Astrocyte (in vitro differentiated cells and primary cell): ENCODE measurements around the gene TSC2. TPM values are rescaled to one million over a fixed set of nuclear protein-coding genes. Genes with fewer than 3 reads are reported as not detected.
"Not testable (repeated sequence)": the region's sequence is repeated elsewhere in the genome, so short reads cannot be mapped to it uniquely, and the experiment has no call there.

ENCODE experiments used
- DNase-seq: peaks from one replicate; pipeline ENCODE4 v3.0.0-alpha.2; 2010; ENCODE audit warnings: low read depth
- FAIRE-seq: peaks from 2 replicates; lab custom pipeline; 2011; peaks lifted over from hg19 to GRCh38; lab: Jason Lieb, UNC
- H2AFZ ChIP-seq: 2 replicates; pipeline ENCODE4 v1.6.0; 2012; ENCODE audit warnings: low read depth, low read length, inconsistent platforms
- H3K27ac ChIP-seq: 2 replicates; pipeline ENCODE4 v1.5.1; 2011; ENCODE audit warnings: low read depth, low read length, inconsistent platforms
- H3K27me3 ChIP-seq: 2 replicates; pipeline ENCODE4 v1.6.0; 2011; ENCODE audit warnings: low read length, inconsistent platforms; ENCODE audit not compliant: insufficient read depth
- H3K36me3 ChIP-seq: 2 replicates; pipeline ENCODE4 v1.5.1; 2011; ENCODE audit warnings: low read length, inconsistent platforms; ENCODE audit not compliant: insufficient read depth
- H3K4me1 ChIP-seq: 2 replicates; pipeline ENCODE4 v1.5.1; 2011; ENCODE audit warnings: low read length, inconsistent platforms; ENCODE audit not compliant: insufficient read depth
- H3K4me2 ChIP-seq: 2 replicates; pipeline ENCODE4 v1.6.0; 2012; ENCODE audit warnings: low read length, inconsistent platforms
- H3K4me3 ChIP-seq: 2 replicates; pipeline ENCODE4 v1.5.1; 2011; ENCODE audit warnings: low read depth, mild to moderate bottlenecking, low read length, inconsistent platforms; ENCODE audit not compliant: insufficient read depth
- H3K79me2 ChIP-seq: 2 replicates; pipeline ENCODE4 v1.6.0; 2012; ENCODE audit warnings: mild to moderate bottlenecking, low read length, inconsistent platforms; ENCODE audit not compliant: insufficient read depth
- H3K9ac ChIP-seq: 2 replicates; pipeline ENCODE4 v1.6.0; 2012; ENCODE audit warnings: mild to moderate bottlenecking, low read length, inconsistent platforms
- H3K9me3 ChIP-seq: 2 replicates; pipeline ENCODE4 v1.5.1; 2012; ENCODE audit warnings: low read depth, mild to moderate bottlenecking, low read length, inconsistent platforms; ENCODE audit not compliant: insufficient read depth
- H4K20me1 ChIP-seq: 2 replicates; pipeline ENCODE4 v1.6.0; 2012; ENCODE audit warnings: low read length, inconsistent platforms; ENCODE audit not compliant: insufficient read depth
- H3K27ac Mint-ChIP-seq: one replicate; pipeline ENCODE4 v1.8.0; 2021; ENCODE audit warnings: mild to moderate bottlenecking, mixed read lengths; ENCODE audit not compliant: unreplicated experiment
- H3K27me3 Mint-ChIP-seq: one replicate; pipeline ENCODE4 v1.8.0; 2021; ENCODE audit warnings: low read depth, mixed read lengths; ENCODE audit not compliant: unreplicated experiment
- H3K36me3 Mint-ChIP-seq: one replicate; pipeline ENCODE4 v1.8.0; 2021; ENCODE audit warnings: low read depth, mixed read lengths; ENCODE audit not compliant: unreplicated experiment
- H3K4me1 Mint-ChIP-seq: one replicate; pipeline ENCODE4 v1.8.0; 2021; ENCODE audit warnings: low read depth, mixed read lengths; ENCODE audit not compliant: unreplicated experiment
- H3K4me3 Mint-ChIP-seq: one replicate; pipeline ENCODE4 v1.8.0; 2021; ENCODE audit warnings: mild to moderate bottlenecking, moderate library complexity, mixed read lengths; ENCODE audit not compliant: unreplicated experiment
- H3K9me3 Mint-ChIP-seq: one replicate; pipeline ENCODE4 v1.8.0; 2021; ENCODE audit warnings: mild to moderate bottlenecking, mixed read lengths; ENCODE audit not compliant: unreplicated experiment
- CTCF ChIP-seq: IDR thresholded peaks from 2 replicates; pipeline ENCODE4 v1.5.1; 2011; ENCODE audit warnings: low read depth, mild to moderate bottlenecking, inconsistent platforms, low read length, moderate library complexity; ENCODE audit not compliant: insufficient read depth
- EZH2 ChIP-seq: IDR thresholded peaks from 2 replicates; pipeline ENCODE4 v1.6.1; 2012; ENCODE audit warnings: mild to moderate bottlenecking, low read length, inconsistent platforms; ENCODE audit not compliant: insufficient read depth
- total RNA-seq: library from RNA; stranded (reverse); gene quantifications from 2 replicates; pipeline ENCODE4 v1.2.1, GENCODE V29; 2021

The TSC2 gene
- total RNA-seq, 1 donor from 2014 or later, result 89.5 TPM

- no peak for DNase-seq
- no peak overlapping the region for H3K4me3 Mint-ChIP-seq
- H3K9me3 ChIP-seq, result no peaks in the 10 kb centered on the region
- no peak overlapping the region for H3K27ac Mint-ChIP-seq
- no peaks in the 10 kb centered on the region for H3K27me3 Mint-ChIP-seq
- no peak overlapping the region for H3K4me2 ChIP-seq
- H4K20me1 ChIP-seq, result peaks cover 18% of the 10 kb centered on the region
- no peaks in the 10 kb centered on the region for H3K36me3 Mint-ChIP-seq
- no peaks in the 10 kb centered on the region for H3K27me3 ChIP-seq
- no peak overlapping the region for H3K9ac ChIP-seq
- H3K27ac ChIP-seq, result no peak overlapping the region
- H3K4me3 ChIP-seq, result no peak overlapping the region
- peaks cover 36% of the 10 kb centered on the region for H3K4me1 ChIP-seq
- peaks cover 9% of the 10 kb centered on the region for H3K4me1 Mint-ChIP-seq
- FAIRE-seq, result no peak
- no peaks in the 10 kb centered on the region for H3K9me3 Mint-ChIP-seq
- H3K36me3 ChIP-seq, result no peaks in the 10 kb centered on the region
- H3K79me2 ChIP-seq, result peaks cover 72% of the 10 kb centered on the region
- no peak overlapping the region for H2AFZ ChIP-seq
- no peak for TF ChIP-seq CTCF
- no peak for TF ChIP-seq EZH2
Observed at GRCh38 chr16:2122429-2122828, 74.6 kb downstream of the TSC2 start.

- Histone ChIP-seq H4K20me1 (peaks cover 18% of the 10 kb centered on the region), H3K4me1 (peaks cover 39% of the 10 kb centered on the region), H3K79me2 (peaks cover 74% of the 10 kb centered on the region)
- not testable (repeated sequence) for H3K4me3 ChIP-seq, H3K4me3 Mint-ChIP-seq, H3K27me3 ChIP-seq, H3K36me3 ChIP-seq, H2AFZ ChIP-seq, H3K27ac ChIP-seq, H3K9me3 Mint-ChIP-seq, H3K9ac ChIP-seq, H3K36me3 Mint-ChIP-seq, FAIRE-seq, H3K9me3 ChIP-seq, H3K27ac Mint-ChIP-seq, H3K4me2 ChIP-seq, DNase-seq, H3K4me1 Mint-ChIP-seq, H3K27me3 Mint-ChIP-seq
Observed at GRCh38 chr16:2122934-2123683, 75.3 kb downstream of the TSC2 start.

GRCh38 chr16:2123706-2124376, 76.1 kb downstream of the TSC2 start:
- Histone ChIP-seq H3K4me2 (peak overlapping the region; percentile 80), H3K4me1 (peaks cover 42% of the 10 kb centered on the region), H3K79me2 (peaks cover 72% of the 10 kb centered on the region), H4K20me1 (peaks cover 18% of the 10 kb centered on the region), H3K9ac (peak overlapping the region; percentile 82), H3K27ac (peak overlapping the region; percentile 84)
- H3K4me3 ChIP-seq, H2AFZ ChIP-seq, H3K36me3 ChIP-seq, H3K4me3 Mint-ChIP-seq, H3K9me3 Mint-ChIP-seq, H3K9me3 ChIP-seq, DNase-seq, H3K27me3 ChIP-seq, H3K27ac Mint-ChIP-seq, H3K36me3 Mint-ChIP-seq, H3K27me3 Mint-ChIP-seq, FAIRE-seq: not testable (repeated sequence)
- peaks cover 13% of the 10 kb centered on the region for H3K4me1 Mint-ChIP-seq

GRCh38 chr16:2124377-2124693, 76.5 kb downstream of the TSC2 start:
- FAIRE-seq, DNase-seq, H3K27me3 ChIP-seq, H3K36me3 Mint-ChIP-seq, H3K9me3 Mint-ChIP-seq, H2AFZ ChIP-seq, H3K4me3 Mint-ChIP-seq, H3K9me3 ChIP-seq, H3K27me3 Mint-ChIP-seq, H3K4me3 ChIP-seq, H3K27ac Mint-ChIP-seq, H3K36me3 ChIP-seq: not testable (repeated sequence)
- Histone ChIP-seq H3K4me1 (peaks cover 44% of the 10 kb centered on the region), H4K20me1 (peaks cover 18% of the 10 kb centered on the region), H3K79me2 (peaks cover 68% of the 10 kb centered on the region), H3K4me2 (peak overlapping the region; percentile 80), H3K27ac (peak overlapping the region; percentile 84), H3K9ac (peak overlapping the region; percentile 82)
- H3K4me1 Mint-ChIP-seq, result peaks cover 13% of the 10 kb centered on the region

GRCh38 chr16:2124694-2125444, 77.1 kb downstream of the TSC2 start:
- H3K36me3 ChIP-seq, H3K9me3 Mint-ChIP-seq, H2AFZ ChIP-seq, H3K27me3 ChIP-seq, FAIRE-seq, H3K4me3 Mint-ChIP-seq, H3K27me3 Mint-ChIP-seq, H3K36me3 Mint-ChIP-seq, H3K9me3 ChIP-seq: not testable (repeated sequence)
- peak overlapping the region; percentile 82 for H3K9ac ChIP-seq
- H3K4me2 ChIP-seq, result peak overlapping the region; percentile 80
- peaks cover 44% of the 10 kb centered on the region for H3K4me1 ChIP-seq
- peaks cover 18% of the 10 kb centered on the region for H4K20me1 ChIP-seq
- H3K27ac Mint-ChIP-seq, result peak overlapping the region; percentile 58
- peak overlapping the region; percentile 84 for H3K27ac ChIP-seq
- peaks cover 67% of the 10 kb centered on the region for H3K79me2 ChIP-seq
- peak overlapping the region; percentile 49 for H3K4me3 ChIP-seq
- H3K4me1 Mint-ChIP-seq, result peaks cover 15% of the 10 kb centered on the region
- peak; percentile 67 for DNase-seq
